Right atrium auricular region (tissue), 2 donors: Measurements from ENCODE around the gene LRP1B. TPM values are rescaled to one million over a fixed set of nuclear protein-coding genes. Genes with fewer than 3 reads are reported as not detected.
"Not testable (repeated sequence)": the region's sequence is repeated elsewhere in the genome, so short reads cannot be mapped to it uniquely, and the experiment has no call there.

ENCODE experiments used
- DNase-seq: peaks from one replicate; pipeline ENCODE4 v3.0.0-alpha.2; 2019; ENCODE audit warnings: low spot score
- H3K27ac ChIP-seq, 2 donors: fragments of 200-600 bp; sonication (generic); 1 replicate in 1 of 2; 2 replicates in 1 of 2; pipeline ENCODE4 v1.5.1; 2016 to 2019
- H3K27me3 ChIP-seq, 2 donors: fragments of 200-600 bp; sonication (generic); one replicate each; pipeline versions ENCODE4 v1.5.1 to v1.6.0; 2017 to 2019
- H3K36me3 ChIP-seq: fragments of 200-600 bp; sonication (generic); one replicate; pipeline ENCODE4 v1.5.1; 2016
- H3K4me1 ChIP-seq, 2 donors: fragments of 200-600 bp; sonication (generic); one replicate each; pipeline versions ENCODE4 v1.5.1 to v1.6.0; 2017 to 2019
- H3K4me3 ChIP-seq, 2 donors: fragments of 200-600 bp; sonication (generic); 1 replicate in 1 of 2; 2 replicates in 1 of 2; pipeline ENCODE4 v1.5.1; 2017 to 2019; ENCODE audit warnings: mild to moderate bottlenecking in 1 of 2, moderate library complexity in 1 of 2
- H3K9me3 ChIP-seq, 2 donors: fragments of 200-600 bp; sonication (generic); one replicate each; pipeline ENCODE4 v1.5.1; 2019
- total RNA-seq, 2 donors: library from RNA; depleted of rRNA; stranded (reverse); fragments of >200 nt; gene quantifications; one replicate each; pipeline ENCODE4 v1.1.0, GENCODE V29; 2016
- TF ChIP-seq, protein P1 (sequence below), 2 donors: fragments of 200-600 bp; sonication (generic); IDR thresholded peaks; one replicate each; pipeline ENCODE4 v1.5.1; 2019; ENCODE audit warnings: antibody characterized with exemption in 2 of 2

Gene LRP1B
- total RNA-seq, 2 donors from 2014 or later: 0.44 to 0.47 TPM

GRCh38 chr2:140424471-140424870 lies 1706.3 kb downstream of the LRP1B start:
- no peaks in the 10 kb centered on the region for H3K27me3 ChIP-seq
- H3K4me1 ChIP-seq: no peaks in the 10 kb centered on the region
- no peaks in the 10 kb centered on the region for H3K9me3 ChIP-seq
- no peak overlapping the region for H3K4me3 ChIP-seq
- H3K27ac ChIP-seq: no peak overlapping the region
- TF ChIP-seq, protein P1, sequence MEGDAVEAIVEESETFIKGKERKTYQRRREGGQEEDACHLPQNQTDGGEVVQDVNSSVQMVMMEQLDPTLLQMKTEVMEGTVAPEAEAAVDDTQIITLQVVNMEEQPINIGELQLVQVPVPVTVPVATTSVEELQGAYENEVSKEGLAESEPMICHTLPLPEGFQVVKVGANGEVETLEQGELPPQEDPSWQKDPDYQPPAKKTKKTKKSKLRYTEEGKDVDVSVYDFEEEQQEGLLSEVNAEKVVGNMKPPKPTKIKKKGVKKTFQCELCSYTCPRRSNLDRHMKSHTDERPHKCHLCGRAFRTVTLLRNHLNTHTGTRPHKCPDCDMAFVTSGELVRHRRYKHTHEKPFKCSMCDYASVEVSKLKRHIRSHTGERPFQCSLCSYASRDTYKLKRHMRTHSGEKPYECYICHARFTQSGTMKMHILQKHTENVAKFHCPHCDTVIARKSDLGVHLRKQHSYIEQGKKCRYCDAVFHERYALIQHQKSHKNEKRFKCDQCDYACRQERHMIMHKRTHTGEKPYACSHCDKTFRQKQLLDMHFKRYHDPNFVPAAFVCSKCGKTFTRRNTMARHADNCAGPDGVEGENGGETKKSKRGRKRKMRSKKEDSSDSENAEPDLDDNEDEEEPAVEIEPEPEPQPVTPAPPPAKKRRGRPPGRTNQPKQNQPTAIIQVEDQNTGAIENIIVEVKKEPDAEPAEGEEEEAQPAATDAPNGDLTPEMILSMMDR (IDR thresholded peaks at IDR 0.05): no peak
- H3K36me3 ChIP-seq: no peaks in the 10 kb centered on the region
- DNase-seq: no peak

GRCh38 chr2:140422759-140423158 lies 1708.1 kb downstream of the LRP1B start:
- TF ChIP-seq, protein P1 (IDR thresholded peaks at IDR 0.05): no peak
- H3K4me1 ChIP-seq: no peaks in the 10 kb centered on the region
- H3K4me3 ChIP-seq: no peak overlapping the region
- no peaks in the 10 kb centered on the region for H3K36me3 ChIP-seq
- no peak for DNase-seq
- H3K27me3 ChIP-seq: no peaks in the 10 kb centered on the region
- no peaks in the 10 kb centered on the region for H3K9me3 ChIP-seq
- H3K27ac ChIP-seq: no peak overlapping the region

GRCh38 chr2:140417504-140417903 lies 1713.3 kb downstream of the LRP1B start:
- Histone ChIP-seq H3K27ac (no peak overlapping the region), H3K27me3 (no peaks in the 10 kb centered on the region), H3K9me3 (no peaks in the 10 kb centered on the region), H3K4me3 (no peak overlapping the region), H3K36me3 (no peaks in the 10 kb centered on the region), H3K4me1 (no peaks in the 10 kb centered on the region)
- DNase-seq: no peak
- TF ChIP-seq, protein P1 (IDR thresholded peaks at IDR 0.05): no peak

- no peak overlapping the region for H3K27ac ChIP-seq
- no peak for DNase-seq
- TF ChIP-seq, protein P1 (IDR thresholded peaks at IDR 0.05): no peak
- H3K4me3 ChIP-seq: no peak overlapping the region
- H3K4me1 ChIP-seq: no peaks in the 10 kb centered on the region
- no peaks in the 10 kb centered on the region for H3K9me3 ChIP-seq
- H3K36me3 ChIP-seq: no peaks in the 10 kb centered on the region
- no peaks in the 10 kb centered on the region for H3K27me3 ChIP-seq
Measured at GRCh38 chr2:140416577-140416976, 1714.2 kb downstream of the LRP1B start.

DNA sequence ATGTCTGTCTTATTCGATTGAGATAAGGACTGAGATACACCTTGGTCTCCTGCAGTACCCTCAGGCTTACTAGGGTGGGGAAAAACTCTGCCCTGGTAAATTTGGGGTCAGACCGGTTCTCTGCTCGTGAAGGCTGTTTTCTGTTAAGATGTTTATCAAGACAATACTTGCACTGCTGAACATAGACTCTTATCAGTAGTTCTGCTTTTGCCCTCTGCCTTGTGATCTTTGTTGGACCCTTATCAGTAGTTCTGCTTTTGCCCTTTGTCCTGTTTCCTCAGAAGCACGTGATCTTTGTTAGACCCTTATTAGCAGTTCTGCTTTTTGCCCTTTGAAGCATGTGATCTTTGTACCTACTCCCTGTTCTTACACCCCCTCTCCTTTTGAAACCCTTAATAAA lies 1715.8 kb downstream of the LRP1B start:
- not testable (repeated sequence) for H3K27me3 ChIP-seq, H3K36me3 ChIP-seq, H3K4me1 ChIP-seq, DNase-seq, H3K27ac ChIP-seq, H3K9me3 ChIP-seq, H3K4me3 ChIP-seq

DNA sequence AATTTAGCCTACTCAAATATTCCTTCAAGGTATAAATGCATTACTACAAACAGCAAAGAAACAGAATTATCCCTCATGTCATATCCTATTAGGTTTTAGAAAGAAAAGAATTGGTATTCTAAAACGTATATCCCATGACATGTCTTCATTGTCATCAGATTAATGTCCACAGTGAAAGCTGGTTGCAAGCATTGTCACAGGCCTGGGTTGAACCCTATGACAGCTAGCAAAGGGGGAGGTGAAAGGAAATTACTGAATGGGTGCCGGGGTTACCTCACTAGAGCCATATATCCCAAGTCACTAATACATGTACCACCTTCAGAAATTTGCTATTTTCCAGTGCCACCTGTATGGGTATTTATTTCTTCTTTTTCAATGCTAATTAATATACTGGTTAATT lies 1720.1 kb downstream of the LRP1B start:
- Histone ChIP-seq H3K27me3 (no peaks in the 10 kb centered on the region), H3K9me3 (no peaks in the 10 kb centered on the region), H3K4me1 (no peaks in the 10 kb centered on the region), H3K36me3 (no peaks in the 10 kb centered on the region), H3K27ac (no peak overlapping the region), H3K4me3 (no peak overlapping the region)
- no peak for DNase-seq
- TF ChIP-seq, protein P1 (IDR thresholded peaks at IDR 0.05): no peak
